CD4-positive, alpha-beta T cell treated with Interleukin-21 for 1 hour (primary cell): ENCODE measurements around the gene COX6A2.

Experiments
- DNase-seq: peaks from one replicate; pipeline ENCODE4 v3.0.0-alpha.2; 2020

The COX6A2 gene

GRCh38 chr16:31428279-31428597 is at the start of gene COX6A2:
Gene COX6A2 (minus strand): TSS chr16:31428360. CDS start chr16:31428325, 35 bp downstream.
- no peak for DNase-seq

- DNase-seq: peak; percentile 39
Observed at GRCh38 chr16:31477220-31478216, 49.4 kb upstream of the COX6A2 start.

GRCh38 chr16:31476303-31477219 is 48.4 kb upstream of the COX6A2 start:
- DNase-seq: peak; percentile 91

GRCh38 chr16:31475946-31476302 is 47.8 kb upstream of the COX6A2 start:
- peak; percentile 38 for DNase-seq

GRCh38 chr16:31474773-31475738 is 46.9 kb upstream of the COX6A2 start:
- DNase-seq: no peak

GRCh38 chr16:31474173-31474714 is 46.1 kb upstream of the COX6A2 start:
- DNase-seq: no peak

GRCh38 chr16:31473264-31473984 is 45.3 kb upstream of the COX6A2 start:
- no peak for DNase-seq

GRCh38 chr16:31472709-31473203 is 44.6 kb upstream of the COX6A2 start:
- peak; percentile 60 for DNase-seq

- DNase-seq: no peak
Observed at GRCh38 chr16:31471875-31472708, 43.9 kb upstream of the COX6A2 start, which contains the start of gene TGFB1I1. Gene TGFB1I1 (plus strand): TSS chr16:31472152. CDS start chr16:31472189, 37 bp downstream.

- DNase-seq: no peak
Observed at GRCh38 chr16:31471241-31471874, 43.2 kb upstream of the COX6A2 start.

GRCh38 chr16:31470615-31471014 is 42.5 kb upstream of the COX6A2 start:
- DNase-seq: no peak

- DNase-seq: no peak
Observed at GRCh38 chr16:31467858-31468257, 39.7 kb upstream of the COX6A2 start.

GRCh38 chr16:31467151-31467773 is 39.1 kb upstream of the COX6A2 start:
- peak; percentile 29 for DNase-seq

GRCh38 chr16:31466381-31466841 is 38.3 kb upstream of the COX6A2 start:
- no peak for DNase-seq

- no peak for DNase-seq
Observed at GRCh38 chr16:31465788-31466370, 37.7 kb upstream of the COX6A2 start.

GRCh38 chr16:31464781-31465260 is 36.7 kb upstream of the COX6A2 start:
- DNase-seq: no peak

- no peak for DNase-seq
Observed at GRCh38 chr16:31464348-31464769, 36.2 kb upstream of the COX6A2 start.
